Measurements from ENCODE around the gene ACP5. TPM values are rescaled to one million over a fixed set of nuclear protein-coding genes. Genes with fewer than 3 reads are reported as not detected.

ACP5 gene
- total and polyA plus RNA-seq, 8 donors = 1.5 to 299 (median 3.5) TPM

GRCh38 chr19:11552666-11553372 is 24.6 kb downstream of the ACP5 start:
- H3K27ac ChIP-seq = no peak overlapping the region
- no peak for DNase-seq

GRCh38 chr19:11551603-11552235 is 25.7 kb downstream of the ACP5 start:
- no peak overlapping the region for H3K4me3 ChIP-seq
- peak; percentile 34 for ATAC-seq

More at GRCh38 chr19:11552666-11553372, 24.6 kb downstream of the ACP5 start:
- no peak for ATAC-seq
- H3K9me3 ChIP-seq = no peaks in the 10 kb centered on the region
- H3K4me3 ChIP-seq = no peak overlapping the region
- no peaks in the 10 kb centered on the region for H3K27me3 ChIP-seq
- intact Hi-C loops (cut with DNase I) = no loop called here
- TF ChIP-seq CTCF (IDR thresholded peaks at IDR 0.05) = no peak
- peaks cover 1 to 20% of the 10 kb centered on the region in 2 donors for H3K4me1 ChIP-seq
- H3K36me3 ChIP-seq = peaks cover 0 to 51% of the 10 kb centered on the region in 2 donors

GRCh38 chr19:11550265-11550664 is 27.2 kb downstream of the ACP5 start:
- H3K36me3 ChIP-seq = peaks cover 0 to 39% of the 10 kb centered on the region in 2 donors
- no peaks in the 10 kb centered on the region for H3K27me3 ChIP-seq
- H3K9me3 ChIP-seq = no peaks in the 10 kb centered on the region
- intact Hi-C loops (cut with DNase I) = no loop called here
- no peak for TF ChIP-seq CTCF (IDR thresholded peaks at IDR 0.05)
- H3K4me1 ChIP-seq = no peaks in the 10 kb centered on the region
- H3K4me3 ChIP-seq = no peak overlapping the region
- no peak for ATAC-seq
- no peak overlapping the region for H3K27ac ChIP-seq
- DNase-seq = no peak

More at GRCh38 chr19:11551603-11552235, 25.7 kb downstream of the ACP5 start:
- Histone ChIP-seq H3K27me3 (no peaks in the 10 kb centered on the region), H3K36me3 (peaks cover 0 to 51% of the 10 kb centered on the region in 2 donors), H3K9me3 (no peaks in the 10 kb centered on the region), H3K27ac (no peak overlapping the region), H3K4me1 (peaks cover 0 to 10% of the 10 kb centered on the region in 2 donors)
- intact Hi-C loops (cut with DNase I) = no loop called here
- no peak for TF ChIP-seq CTCF (IDR thresholded peaks at IDR 0.05)
- no peak for DNase-seq

- no peak overlapping the region for H3K27ac ChIP-seq
- H3K36me3 ChIP-seq = peaks cover 0 to 31% of the 10 kb centered on the region in 2 donors
- H3K9me3 ChIP-seq = no peaks in the 10 kb centered on the region
- TF ChIP-seq CTCF (IDR thresholded peaks at IDR 0.05) = no peak
- H3K27me3 ChIP-seq = no peaks in the 10 kb centered on the region
- no peak overlapping the region for H3K4me3 ChIP-seq
- ATAC-seq (no peak), DNase-seq (no peak)
- H3K4me1 ChIP-seq = no peaks in the 10 kb centered on the region
- intact Hi-C loops (cut with DNase I) = no loop called here
Observed at GRCh38 chr19:11549386-11549953, 28.0 kb downstream of the ACP5 start.

Measured in left lung (tissue), 10 donors.